GM15510 (cell line): ENCODE results near the gene CMTM2.
A peak's percentile ranks its signal among the peaks of the same experiment; 100 is the strongest.

Experiments
- POLR2A ChIP-seq: IDR thresholded peaks from 3 replicates; pipeline ENCODE4 v1.6.1; 2011; ENCODE audit warnings: borderline replicate concordance; ENCODE audit not compliant: insufficient read length; ENCODE audit errors: extremely low read depth

The CMTM2 gene

GRCh38 chr16:66548068-66548467 lies 31.2 kb upstream of the CMTM2 start:
- TF ChIP-seq POLR2A = no peak

GRCh38 chr16:66548868-66549267 lies 30.4 kb upstream of the CMTM2 start:
- no peak for TF ChIP-seq POLR2A

- peak; percentile 54 for TF ChIP-seq POLR2A
Observed at GRCh38 chr16:66549284-66550131, 29.8 kb upstream of the CMTM2 start, which contains the start of gene TK2. TK2 (minus strand) TSS chr16:66550122; CDS start chr16:66550061, 61 bp downstream.

GRCh38 chr16:66551348-66551759 lies 27.9 kb upstream of the CMTM2 start:
- TF ChIP-seq POLR2A = no peak

- TF ChIP-seq POLR2A = no peak
Observed at GRCh38 chr16:66551788-66552285, 27.4 kb upstream of the CMTM2 start.

- TF ChIP-seq POLR2A = peak; percentile 85
Observed at GRCh38 chr16:66552286-66553177, 26.7 kb upstream of the CMTM2 start, which contains the start of gene CKLF. CKLF (plus strand) TSS chr16:66552576; CDS start chr16:66552716, 140 bp downstream.

GRCh38 chr16:66553223-66553622 lies 26.0 kb upstream of the CMTM2 start:
- no peak for TF ChIP-seq POLR2A

- no peak for TF ChIP-seq POLR2A
Observed at GRCh38 chr16:66554021-66554420, 25.2 kb upstream of the CMTM2 start.

- no peak for TF ChIP-seq POLR2A
Observed at GRCh38 chr16:66554495-66554894, 24.8 kb upstream of the CMTM2 start.

- no peak for TF ChIP-seq POLR2A
Observed at GRCh38 chr16:66560107-66560506, 19.2 kb upstream of the CMTM2 start.

GRCh38 chr16:66561381-66562080 lies 17.7 kb upstream of the CMTM2 start:
- TF ChIP-seq POLR2A = no peak

- TF ChIP-seq POLR2A = no peak
Observed at GRCh38 chr16:66562409-66562808, 16.9 kb upstream of the CMTM2 start.

GRCh38 chr16:66562986-66563385 lies 16.3 kb upstream of the CMTM2 start:
- TF ChIP-seq POLR2A = no peak

- no peak for TF ChIP-seq POLR2A
Observed at GRCh38 chr16:66563574-66564334, 15.5 kb upstream of the CMTM2 start.
